ENCODE data around the gene NT5C.

Gene NT5C

DNA sequence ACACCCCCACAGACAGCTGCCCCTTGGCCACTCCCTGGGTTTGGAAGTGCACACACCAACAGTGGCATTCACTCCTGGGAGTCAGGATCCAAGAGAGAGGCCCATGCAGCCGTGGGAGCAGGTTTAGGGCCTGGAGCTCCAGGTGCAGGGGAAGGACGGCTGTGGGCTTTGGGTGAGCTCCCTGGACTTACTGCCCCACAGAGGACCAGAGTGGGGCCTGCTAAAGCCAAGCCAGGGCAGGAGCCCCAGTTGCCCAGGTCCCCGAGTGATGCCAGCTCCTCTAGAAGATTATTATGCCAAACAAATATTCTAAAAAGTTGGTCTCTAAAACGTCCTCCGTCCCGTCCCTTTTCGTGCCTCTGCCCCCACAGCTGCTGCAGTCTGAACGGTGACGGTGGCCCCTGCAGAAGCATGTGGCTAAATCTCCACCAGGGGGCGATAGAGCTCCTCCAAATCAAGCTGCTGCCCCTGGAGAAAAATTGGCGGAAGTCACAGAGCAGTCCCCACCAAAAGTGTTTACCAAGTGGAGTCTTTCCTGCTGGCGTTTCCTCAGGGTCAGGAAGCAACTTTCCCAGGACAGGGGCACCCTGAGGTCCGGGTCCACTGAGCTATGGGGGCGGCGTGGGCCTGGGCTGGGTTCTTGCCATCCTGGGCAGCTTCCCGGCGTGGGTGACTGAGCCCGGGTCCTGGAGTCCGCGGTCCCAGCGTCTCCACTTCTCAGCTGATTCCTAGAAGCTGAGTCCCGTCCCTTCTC is 17.6 kb downstream of the NT5C start (continued):
- TF ChIP-seq ZBTB11 (tag by site-specific recombination; conservative IDR thresholded peaks at IDR 0.05; ENCODE audit: low read depth): peak; percentile 37; the same call in 1 of the 2 replicates
- TF ChIP-seq ZNF394 (tag by site-specific recombination; IDR thresholded peaks at IDR 0.05; ENCODE audit: borderline replicate concordance): 0 out of 2 replicates have a peak, but pooled peaks have one; percentile 40
- 0 out of 2 replicates have a peak, but pooled peaks have one; percentile 60 for TF ChIP-seq PBX3 (CRISPR knock-in tag; IDR thresholded peaks at IDR 0.05)
- no peak for TF ChIP-seq ZNF266 (tag by site-specific recombination; IDR thresholded peaks at IDR 0.05; ENCODE audit: low read depth)
- peak; percentile 55 for TF ChIP-seq PATZ1 (tag by site-specific recombination; IDR thresholded peaks at IDR 0.05)
- TF ChIP-seq ZNF433 (tag by site-specific recombination; IDR thresholded peaks at IDR 0.05; ENCODE audit: low read depth): no peak
- TF ChIP-seq HIC1 (tag by site-specific recombination; IDR thresholded peaks at IDR 0.05): no peak
- no peak for TF ChIP-seq ZFP41 (tag by site-specific recombination; IDR thresholded peaks at IDR 0.05; ENCODE audit: borderline replicate concordance)
- TF ChIP-seq ZNF654 (tag by site-specific recombination; IDR thresholded peaks at IDR 0.05; ENCODE audit: low read depth): peak; percentile 92
- 0 out of 2 replicates have a peak, but pooled peaks have one; percentile 47 for TF ChIP-seq ZFP37 (tag by site-specific recombination; IDR thresholded peaks at IDR 0.05)
- no peak for TF ChIP-seq OSR2 (tag by site-specific recombination; IDR thresholded peaks at IDR 0.05)
- TF ChIP-seq, protein P1, sequence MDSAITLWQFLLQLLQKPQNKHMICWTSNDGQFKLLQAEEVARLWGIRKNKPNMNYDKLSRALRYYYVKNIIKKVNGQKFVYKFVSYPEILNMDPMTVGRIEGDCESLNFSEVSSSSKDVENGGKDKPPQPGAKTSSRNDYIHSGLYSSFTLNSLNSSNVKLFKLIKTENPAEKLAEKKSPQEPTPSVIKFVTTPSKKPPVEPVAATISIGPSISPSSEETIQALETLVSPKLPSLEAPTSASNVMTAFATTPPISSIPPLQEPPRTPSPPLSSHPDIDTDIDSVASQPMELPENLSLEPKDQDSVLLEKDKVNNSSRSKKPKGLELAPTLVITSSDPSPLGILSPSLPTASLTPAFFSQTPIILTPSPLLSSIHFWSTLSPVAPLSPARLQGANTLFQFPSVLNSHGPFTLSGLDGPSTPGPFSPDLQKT (IDR thresholded peaks at IDR 0.05; ENCODE audit: borderline replicate concordance, low read depth, low read length): no peak
- TF ChIP-seq IKZF3 (tag by site-specific recombination; IDR thresholded peaks at IDR 0.05): peak; percentile 58; the same call in 1 of the 2 replicates
- no peak for TF ChIP-seq ZBTB17 (tag by site-specific recombination; IDR thresholded peaks at IDR 0.05)
- no peak for TF ChIP-seq ZNF48 (tag by site-specific recombination; IDR thresholded peaks at IDR 0.05)
- TF ChIP-seq ZNF514 (tag by site-specific recombination; IDR thresholded peaks at IDR 0.05): no peak
- TF ChIP-seq, protein P2, sequence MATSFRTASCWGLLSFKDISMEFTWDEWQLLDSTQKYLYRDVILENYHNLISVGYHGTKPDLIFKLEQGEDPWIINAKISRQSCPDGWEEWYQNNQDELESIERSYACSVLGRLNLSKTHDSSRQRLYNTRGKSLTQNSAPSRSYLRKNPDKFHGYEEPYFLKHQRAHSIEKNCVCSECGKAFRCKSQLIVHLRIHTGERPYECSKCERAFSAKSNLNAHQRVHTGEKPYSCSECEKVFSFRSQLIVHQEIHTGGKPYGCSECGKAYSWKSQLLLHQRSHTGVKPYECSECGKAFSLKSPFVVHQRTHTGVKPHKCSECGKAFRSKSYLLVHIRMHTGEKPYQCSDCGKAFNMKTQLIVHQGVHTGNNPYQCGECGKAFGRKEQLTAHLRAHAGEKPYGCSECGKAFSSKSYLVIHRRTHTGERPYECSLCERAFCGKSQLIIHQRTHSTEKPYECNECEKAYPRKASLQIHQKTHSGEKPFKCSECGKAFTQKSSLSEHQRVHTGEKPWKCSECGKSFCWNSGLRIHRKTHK (tag by site-specific recombination; IDR thresholded peaks at IDR 0.05): no peak
- TF ChIP-seq ZNF335 (tag by site-specific recombination; conservative IDR thresholded peaks at IDR 0.05): peak; percentile 40
- TF ChIP-seq ZNF561 (tag by site-specific recombination; IDR thresholded peaks at IDR 0.05; ENCODE audit: borderline replicate concordance): 0 out of 2 replicates have a peak, but pooled peaks have one; percentile 41
- TF ChIP-seq, protein P3, sequence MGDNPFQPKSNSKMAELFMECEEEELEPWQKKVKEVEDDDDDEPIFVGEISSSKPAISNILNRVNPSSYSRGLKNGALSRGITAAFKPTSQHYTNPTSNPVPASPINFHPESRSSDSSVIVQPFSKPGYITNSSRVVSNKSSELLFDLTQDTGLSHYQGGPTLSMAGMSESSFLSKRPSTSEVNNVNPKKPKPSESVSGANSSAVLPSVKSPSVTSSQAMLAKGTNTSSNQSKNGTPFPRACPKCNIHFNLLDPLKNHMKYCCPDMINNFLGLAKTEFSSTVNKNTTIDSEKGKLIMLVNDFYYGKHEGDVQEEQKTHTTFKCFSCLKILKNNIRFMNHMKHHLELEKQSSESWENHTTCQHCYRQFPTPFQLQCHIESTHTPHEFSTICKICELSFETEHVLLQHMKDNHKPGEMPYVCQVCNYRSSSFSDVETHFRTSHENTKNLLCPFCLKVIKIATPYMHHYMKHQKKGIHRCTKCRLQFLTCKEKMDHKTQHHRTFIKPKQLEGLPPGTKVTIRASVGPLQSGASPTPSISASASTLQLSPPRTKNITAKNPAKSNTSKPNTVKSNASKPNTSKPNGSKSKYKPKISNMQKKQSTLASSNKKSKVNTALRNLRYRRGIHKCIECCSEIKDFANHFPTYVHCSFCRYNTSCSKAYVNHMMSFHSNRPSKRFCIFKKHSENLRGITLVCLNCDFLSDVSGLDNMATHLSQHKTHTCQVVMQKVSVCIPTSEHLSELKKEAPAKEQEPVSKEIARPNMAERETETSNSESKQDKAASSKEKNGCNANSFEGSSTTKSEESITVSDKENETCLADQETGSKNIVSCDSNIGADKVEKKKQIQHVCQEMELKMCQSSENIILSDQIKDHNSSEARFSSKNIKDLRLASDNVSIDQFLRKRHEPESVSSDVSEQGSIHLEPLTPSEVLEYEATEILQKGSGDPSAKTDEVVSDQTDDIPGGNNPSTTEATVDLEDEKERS (tag by site-specific recombination; IDR thresholded peaks at IDR 0.05): no peak
- no peak for TF ChIP-seq ZSCAN16 (tag by site-specific recombination; IDR thresholded peaks at IDR 0.05)
- no peak for TF ChIP-seq ZNF529 (tag by site-specific recombination; IDR thresholded peaks at IDR 0.05; ENCODE audit: insufficient replicate concordance)

Measured in HEK293 (cell line).